MM.1S (cell line): ENCODE data around the gene RAB20.

ENCODE experiments used
- DNase-seq: peaks from one replicate; pipeline ENCODE4 v3.0.0-alpha.2; 2015
- H2AFZ ChIP-seq: fragments of 300-600 bp; sonication (generic); 2 replicates; pipeline ENCODE4 v1.6.0; 2016; ENCODE audit warnings: antibody characterized with exemption, low read length
- H3F3A ChIP-seq: fragments of 300-600 bp; sonication (generic); 2 replicates; pipeline ENCODE4 v1.6.1; 2016; ENCODE audit warnings: mild to moderate bottlenecking, antibody characterized with exemption, low read length, moderate library complexity, mixed read lengths; ENCODE audit not compliant: insufficient read depth
- H3K27ac ChIP-seq: fragments of 300-600 bp; sonication (generic); 2 replicates; pipeline ENCODE4 v1.5.1; 2016; ENCODE audit warnings: mild to moderate bottlenecking, low read length
- H3K27me3 ChIP-seq: fragments of 300-600 bp; sonication (generic); replicated peaks from 2 replicates; pipeline ENCODE4 v1.6.0; 2016; ENCODE audit warnings: low read length; ENCODE audit not compliant: insufficient read depth
- H3K36me3 ChIP-seq: fragments of 300-600 bp; sonication (generic); replicated peaks from 2 replicates; pipeline ENCODE4 v1.6.1; 2016; ENCODE audit warnings: mild to moderate bottlenecking, low read length, mixed read lengths; ENCODE audit not compliant: insufficient read depth
- H3K4me1 ChIP-seq: fragments of 300-600 bp; sonication (generic); 2 replicates; pipeline ENCODE4 v1.6.1; 2016; ENCODE audit warnings: low read length, mixed read lengths
- H3K4me2 ChIP-seq: fragments of 300-600 bp; sonication (generic); 2 replicates; pipeline ENCODE4 v1.6.0; 2016; ENCODE audit warnings: low read depth, low read length
- H3K4me3 ChIP-seq: fragments of 300-600 bp; sonication (generic); 2 replicates; pipeline ENCODE4 v1.5.1; 2016; ENCODE audit warnings: low read length, mixed read lengths
- H3K79me2 ChIP-seq: fragments of 300-600 bp; sonication (generic); 2 replicates; pipeline ENCODE4 v1.6.1; 2016; ENCODE audit warnings: mixed run types, low read length, mixed read lengths
- H3K9ac ChIP-seq: fragments of 300-600 bp; sonication (generic); 2 replicates; pipeline ENCODE4 v1.6.1; 2016; ENCODE audit warnings: low read length, mixed read lengths
- H3K9me2 ChIP-seq: fragments of 300-600 bp; sonication (generic); replicated peaks from 2 replicates; pipeline ENCODE4 v1.6.1; 2016; ENCODE audit warnings: mild to moderate bottlenecking, low read length, mixed read lengths; ENCODE audit not compliant: insufficient read depth
- H3K9me3 ChIP-seq: fragments of 300-600 bp; sonication (generic); replicated peaks from 2 replicates; pipeline ENCODE4 v1.6.1; 2016; ENCODE audit warnings: mild to moderate bottlenecking, low read length, mixed read lengths; ENCODE audit not compliant: insufficient read depth
- H4K20me1 ChIP-seq: fragments of 300-600 bp; sonication (generic); 2 replicates; pipeline ENCODE4 v1.6.1; 2016; ENCODE audit warnings: mild to moderate bottlenecking, low read length, moderate library complexity, mixed read lengths; ENCODE audit not compliant: insufficient read depth
- EZH2 ChIP-seq: fragments of 300-600 bp; sonication (generic); optimal IDR thresholded peaks from 2 replicates; pipeline ENCODE3; 2017; ENCODE audit warnings: low read depth, mild to moderate bottlenecking, antibody characterized with exemption, low read length, mixed read lengths
- EZH2phosphoT487 ChIP-seq: fragments of 300-600 bp; sonication (generic); IDR thresholded peaks from 2 replicates; pipeline ENCODE4 v1.6.1; 2018; ENCODE audit warnings: antibody characterized with exemption, low read length
- TF ChIP-seq, protein P1 (sequence below): fragments of 300-600 bp; sonication (generic); IDR thresholded peaks from 2 replicates; pipeline ENCODE4 v1.5.1; 2016; ENCODE audit warnings: antibody characterized with exemption, low read length, mixed read lengths

The RAB20 gene

GRCh38 chr13:110478405-110479214, 82.9 kb downstream of the RAB20 start:
- H3K36me3 ChIP-seq: no peaks in the 10 kb centered on the region
- no peak for DNase-seq
- no peaks in the 10 kb centered on the region for H3K4me1 ChIP-seq
- H2AFZ ChIP-seq: no peak overlapping the region
- H3K9me3 ChIP-seq: no peaks in the 10 kb centered on the region
- no peaks in the 10 kb centered on the region for H4K20me1 ChIP-seq
- H3K9me2 ChIP-seq: no peaks in the 10 kb centered on the region
- no peak overlapping the region for H3K27ac ChIP-seq
- no peaks in the 10 kb centered on the region for H3F3A ChIP-seq
- H3K79me2 ChIP-seq: no peaks in the 10 kb centered on the region
- TF ChIP-seq EZH2phosphoT487: no peak
- TF ChIP-seq, protein P1, sequence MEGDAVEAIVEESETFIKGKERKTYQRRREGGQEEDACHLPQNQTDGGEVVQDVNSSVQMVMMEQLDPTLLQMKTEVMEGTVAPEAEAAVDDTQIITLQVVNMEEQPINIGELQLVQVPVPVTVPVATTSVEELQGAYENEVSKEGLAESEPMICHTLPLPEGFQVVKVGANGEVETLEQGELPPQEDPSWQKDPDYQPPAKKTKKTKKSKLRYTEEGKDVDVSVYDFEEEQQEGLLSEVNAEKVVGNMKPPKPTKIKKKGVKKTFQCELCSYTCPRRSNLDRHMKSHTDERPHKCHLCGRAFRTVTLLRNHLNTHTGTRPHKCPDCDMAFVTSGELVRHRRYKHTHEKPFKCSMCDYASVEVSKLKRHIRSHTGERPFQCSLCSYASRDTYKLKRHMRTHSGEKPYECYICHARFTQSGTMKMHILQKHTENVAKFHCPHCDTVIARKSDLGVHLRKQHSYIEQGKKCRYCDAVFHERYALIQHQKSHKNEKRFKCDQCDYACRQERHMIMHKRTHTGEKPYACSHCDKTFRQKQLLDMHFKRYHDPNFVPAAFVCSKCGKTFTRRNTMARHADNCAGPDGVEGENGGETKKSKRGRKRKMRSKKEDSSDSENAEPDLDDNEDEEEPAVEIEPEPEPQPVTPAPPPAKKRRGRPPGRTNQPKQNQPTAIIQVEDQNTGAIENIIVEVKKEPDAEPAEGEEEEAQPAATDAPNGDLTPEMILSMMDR: no peak
- TF ChIP-seq EZH2: no peak
- no peak overlapping the region for H3K4me2 ChIP-seq
- no peaks in the 10 kb centered on the region for H3K27me3 ChIP-seq
- H3K9ac ChIP-seq: no peak overlapping the region
- H3K4me3 ChIP-seq: no peak overlapping the region

DNA sequence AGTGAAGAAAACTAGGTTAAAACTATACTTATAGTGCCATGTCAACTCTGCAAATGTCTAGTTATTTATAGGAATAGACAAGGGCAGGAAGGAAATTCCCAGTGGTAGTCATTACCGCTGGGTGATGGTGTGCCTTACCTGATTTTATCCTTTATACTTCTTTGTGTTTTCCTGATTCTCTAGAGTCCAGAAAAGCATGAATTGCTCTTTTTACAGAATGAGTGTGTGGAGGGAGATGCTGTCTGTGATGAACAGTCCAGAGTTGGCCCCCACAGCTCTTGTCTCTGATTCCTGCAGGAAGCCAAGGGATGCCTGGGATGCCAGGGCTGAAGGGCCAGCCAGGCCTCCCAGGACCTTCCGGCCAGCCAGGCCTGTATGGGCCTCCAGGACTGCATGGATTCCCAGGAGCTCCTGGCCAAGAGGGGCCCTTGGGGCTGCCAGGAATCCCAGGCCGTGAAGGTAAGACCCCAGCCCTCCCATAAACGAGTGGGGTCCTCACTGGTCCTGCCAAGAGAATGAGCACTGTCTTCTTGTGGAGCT, 83.7 kb downstream of the RAB20 start:
- H3K79me2 ChIP-seq: no peaks in the 10 kb centered on the region
- H3K9me3 ChIP-seq: no peaks in the 10 kb centered on the region
- H3K27me3 ChIP-seq: no peaks in the 10 kb centered on the region
- H3K9me2 ChIP-seq: no peaks in the 10 kb centered on the region
- DNase-seq: no peak
- no peaks in the 10 kb centered on the region for H3K4me1 ChIP-seq
- no peaks in the 10 kb centered on the region for H3F3A ChIP-seq
- H3K9ac ChIP-seq: no peak overlapping the region
- H3K4me2 ChIP-seq: no peak overlapping the region
- H3K36me3 ChIP-seq: no peaks in the 10 kb centered on the region
- TF ChIP-seq, protein P1: no peak
- TF ChIP-seq EZH2phosphoT487: no peak
- TF ChIP-seq EZH2: no peak
- H3K27ac ChIP-seq: no peak overlapping the region
- no peak overlapping the region for H3K4me3 ChIP-seq
- no peaks in the 10 kb centered on the region for H4K20me1 ChIP-seq
- H2AFZ ChIP-seq: no peak overlapping the region

GRCh38 chr13:110476220-110476617, 85.3 kb downstream of the RAB20 start:
- no peak overlapping the region for H2AFZ ChIP-seq
- no peak overlapping the region for H3K27ac ChIP-seq
- no peak overlapping the region for H3K4me3 ChIP-seq
- no peaks in the 10 kb centered on the region for H3K27me3 ChIP-seq
- no peaks in the 10 kb centered on the region; the same call in 1 of the 2 replicates for H3K4me1 ChIP-seq
- H3F3A ChIP-seq: no peaks in the 10 kb centered on the region
- H4K20me1 ChIP-seq: no peaks in the 10 kb centered on the region
- H3K9me3 ChIP-seq: no peaks in the 10 kb centered on the region
- H3K9ac ChIP-seq: no peak overlapping the region
- H3K9me2 ChIP-seq: no peaks in the 10 kb centered on the region
- H3K4me2 ChIP-seq: no peak overlapping the region
- no peaks in the 10 kb centered on the region for H3K36me3 ChIP-seq
- TF ChIP-seq EZH2 (no peak), EZH2phosphoT487 (no peak)
- TF ChIP-seq, protein P1: no peak
- H3K79me2 ChIP-seq: no peaks in the 10 kb centered on the region
- DNase-seq: no peak
